ENCODE data around the gene ARPC3.
"Not testable (repeated sequence)": the region's sequence is repeated elsewhere in the genome, so short reads cannot be mapped to it uniquely, and the experiment has no call there.

DNA sequence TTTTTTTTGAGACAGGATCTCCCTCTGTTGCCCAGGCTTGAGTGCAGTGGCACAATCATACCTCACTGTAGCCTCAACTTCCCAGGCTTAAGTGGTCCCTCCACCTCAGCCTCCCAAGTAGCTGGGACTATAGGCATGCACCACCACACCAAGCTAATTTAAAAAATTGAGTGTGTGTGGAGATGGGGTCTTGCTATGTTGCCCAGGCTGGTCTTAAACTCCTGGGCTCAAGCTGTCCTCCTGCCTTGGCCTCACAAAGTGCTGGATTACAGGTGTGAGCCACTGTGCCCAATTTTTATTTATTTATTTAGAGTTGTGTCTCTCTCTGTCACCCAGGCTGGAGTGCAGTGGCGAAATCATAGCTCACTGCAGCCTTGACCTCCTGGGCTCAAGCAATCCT lies 29.5 kb downstream of the ARPC3 start:
- not testable (repeated sequence) for TF ChIP-seq POLR2A (IDR thresholded peaks at IDR 0.05; ENCODE audit: low read length); GATA1 (IDR thresholded peaks at IDR 0.05; ENCODE audit: low read depth, low read length)
